Measurements from ENCODE around the gene ATRN. TPM values are rescaled to one million over a fixed set of nuclear protein-coding genes. Genes with fewer than 3 reads are reported as not detected.

The ATRN gene
- total RNA-seq, 1 experiment from 2014 or later: 19.9 TPM

GRCh38 chr20:3674995-3675900 is 204.4 kb downstream of the ATRN start (continued):
- TF ChIP-seq CTCF (IDR thresholded peaks at IDR 0.05) (no peak), PREB (CRISPR knock-in tag; IDR thresholded peaks at IDR 0.05; ENCODE audit: borderline replicate concordance) (no peak), STAT6 (CRISPR knock-in tag; conservative IDR thresholded peaks at IDR 0.05; ENCODE audit: low read depth) (no peak), ZNF219 (CRISPR knock-in tag; IDR thresholded peaks at IDR 0.05; ENCODE audit: borderline replicate concordance) (no peak), SOX15 (CRISPR knock-in tag; IDR thresholded peaks at IDR 0.05) (no peak), GTF2I (CRISPR knock-in tag; conservative IDR thresholded peaks at IDR 0.05) (no peak), ZNF396 (CRISPR knock-in tag; IDR thresholded peaks at IDR 0.05; ENCODE audit: borderline replicate concordance) (no peak)

- CTCF ChIA-PET: interaction anchor here (0.6 to 3.5 kb wide), 15 partner anchors 10 to 177 kb away, joined by 3 to 106 read pairs (median 9); partner anchors contain the start of genes ADISSP and SIGLEC1
- Mint-ChIP-seq H3K4me1 (peaks cover 30% of the 10 kb centered on the region), H3K27ac (no peak overlapping the region), H3K27me3 (ENCODE audit: low read depth) (peaks cover 28% of the 10 kb centered on the region), H3K9me3 (no peaks in the 10 kb centered on the region), H3K4me3 (no peak overlapping the region), H3K36me3 (no peaks in the 10 kb centered on the region)
- DNase-seq (ENCODE audit: low spot score) (no peak), ATAC-seq (no peak)
- TF ChIP-seq ZBTB43 (CRISPR knock-in tag; IDR thresholded peaks at IDR 0.05) (no peak), MLX (CRISPR knock-in tag; IDR thresholded peaks at IDR 0.05) (no peak), ZNF121 (CRISPR knock-in tag; IDR thresholded peaks at IDR 0.05) (no peak), PREB (CRISPR knock-in tag; IDR thresholded peaks at IDR 0.05; ENCODE audit: borderline replicate concordance) (no peak), ZBTB21 (CRISPR knock-in tag; IDR thresholded peaks at IDR 0.05; ENCODE audit: borderline replicate concordance) (no peak), ATF1 (CRISPR knock-in tag; IDR thresholded peaks at IDR 0.05) (no peak), USF1 (CRISPR knock-in tag; IDR thresholded peaks at IDR 0.05) (no peak), CBFB (CRISPR knock-in tag; IDR thresholded peaks at IDR 0.05; ENCODE audit: low read depth) (no peak), NR2C2 (CRISPR knock-in tag; IDR thresholded peaks at IDR 0.05) (no peak), ATF3 (CRISPR knock-in tag; conservative IDR thresholded peaks at IDR 0.05) (no peak), ZNF317 (CRISPR knock-in tag; IDR thresholded peaks at IDR 0.05; ENCODE audit: borderline replicate concordance, low read depth) (no peak), TP53 (CRISPR knock-in tag; IDR thresholded peaks at IDR 0.05) (no peak), NR1H2 (CRISPR knock-in tag; IDR thresholded peaks at IDR 0.05) (no peak), NR3C1 (CRISPR knock-in tag; conservative IDR thresholded peaks at IDR 0.05; ENCODE audit: low read depth) (no peak)
- POLR2A ChIA-PET: no interaction called here
Measured at GRCh38 chr20:3677733-3678132, 206.9 kb downstream of the ATRN start.
